ENCODE data around the gene SEMA6B.

Gene SEMA6B

GRCh38 chr19:4579389-4579788, 19.9 kb upstream of the SEMA6B start:
- H3K9me3 ChIP-seq (ENCODE audit: control insufficient read depth in 1 of 2, low read length in 2 of 2) = no peaks in the 10 kb centered on the region
- H3K27ac ChIP-seq (ENCODE audit: low read length) = no peak overlapping the region
- H3K36me3 ChIP-seq (ENCODE audit: control insufficient read depth in 1 of 2, insufficient read depth in 2 of 2, low read length in 2 of 2) = no peaks in the 10 kb centered on the region
- H3K27me3 ChIP-seq (ENCODE audit: low read depth, low read length) = peaks cover 8% of the 10 kb centered on the region
- peaks cover 0 to 15% of the 10 kb centered on the region in 2 donors for H3K4me1 ChIP-seq (ENCODE audit: control insufficient read depth in 1 of 2, insufficient read depth in 2 of 2, low read length in 2 of 2)
- no peak overlapping the region for H3K4me3 ChIP-seq (ENCODE audit: low read depth in 1 of 2, low read length in 2 of 2)

GRCh38 chr19:4578552-4579248, 19.2 kb upstream of the SEMA6B start:
- peaks cover 0 to 8% of the 10 kb centered on the region in 2 donors for H3K4me1 ChIP-seq (ENCODE audit: control insufficient read depth in 1 of 2, insufficient read depth in 2 of 2, low read length in 2 of 2)
- H3K9me3 ChIP-seq (ENCODE audit: control insufficient read depth in 1 of 2, low read length in 2 of 2) = no peaks in the 10 kb centered on the region
- no peak overlapping the region for H3K4me3 ChIP-seq (ENCODE audit: low read depth in 1 of 2, low read length in 2 of 2)
- peaks cover 6% of the 10 kb centered on the region for H3K27me3 ChIP-seq (ENCODE audit: low read depth, low read length)
- no peaks in the 10 kb centered on the region for H3K36me3 ChIP-seq (ENCODE audit: control insufficient read depth in 1 of 2, insufficient read depth in 2 of 2, low read length in 2 of 2)
- H3K27ac ChIP-seq (ENCODE audit: low read length) = no peak overlapping the region

- Histone ChIP-seq H3K4me3 (ENCODE audit: low read depth in 1 of 2, low read length in 2 of 2) (no peak overlapping the region), H3K27ac (ENCODE audit: low read length) (no peak overlapping the region), H3K9me3 (ENCODE audit: control insufficient read depth in 1 of 2, low read length in 2 of 2) (no peaks in the 10 kb centered on the region), H3K4me1 (ENCODE audit: control insufficient read depth in 1 of 2, insufficient read depth in 2 of 2, low read length in 2 of 2) (peaks cover 0 to 8% of the 10 kb centered on the region in 2 donors), H3K27me3 (ENCODE audit: low read depth, low read length) (peaks cover 5% of the 10 kb centered on the region), H3K36me3 (ENCODE audit: control insufficient read depth in 1 of 2, insufficient read depth in 2 of 2, low read length in 2 of 2) (no peaks in the 10 kb centered on the region)
Observed at GRCh38 chr19:4577020-4577782, 17.7 kb upstream of the SEMA6B start.

GRCh38 chr19:4576016-4576933, 16.8 kb upstream of the SEMA6B start:
- Histone ChIP-seq H3K9me3 (ENCODE audit: control insufficient read depth in 1 of 2, low read length in 2 of 2) (no peaks in the 10 kb centered on the region), H3K27me3 (ENCODE audit: low read depth, low read length) (no peaks in the 10 kb centered on the region), H3K4me1 (ENCODE audit: control insufficient read depth in 1 of 2, insufficient read depth in 2 of 2, low read length in 2 of 2) (peaks cover 0 to 8% of the 10 kb centered on the region in 2 donors), H3K36me3 (ENCODE audit: control insufficient read depth in 1 of 2, insufficient read depth in 2 of 2, low read length in 2 of 2) (no peaks in the 10 kb centered on the region), H3K27ac (ENCODE audit: low read length) (no peak overlapping the region), H3K4me3 (ENCODE audit: low read depth in 1 of 2, low read length in 2 of 2) (no peak overlapping the region)

GRCh38 chr19:4575267-4576015, 16.0 kb upstream of the SEMA6B start:
- H3K36me3 ChIP-seq (ENCODE audit: control insufficient read depth in 1 of 2, insufficient read depth in 2 of 2, low read length in 2 of 2) = no peaks in the 10 kb centered on the region
- no peaks in the 10 kb centered on the region for H3K9me3 ChIP-seq (ENCODE audit: control insufficient read depth in 1 of 2, low read length in 2 of 2)
- H3K27ac ChIP-seq (ENCODE audit: low read length) = no peak overlapping the region
- H3K27me3 ChIP-seq (ENCODE audit: low read depth, low read length) = no peaks in the 10 kb centered on the region
- H3K4me3 ChIP-seq (ENCODE audit: low read depth in 1 of 2, low read length in 2 of 2) = no peak overlapping the region
- H3K4me1 ChIP-seq (ENCODE audit: control insufficient read depth in 1 of 2, insufficient read depth in 2 of 2, low read length in 2 of 2) = peaks cover 0 to 2% of the 10 kb centered on the region in 2 donors

GRCh38 chr19:4573682-4574081, 14.2 kb upstream of the SEMA6B start:
- no peak overlapping the region for H3K27ac ChIP-seq (ENCODE audit: low read length)
- no peaks in the 10 kb centered on the region for H3K27me3 ChIP-seq (ENCODE audit: low read depth, low read length)
- H3K36me3 ChIP-seq (ENCODE audit: control insufficient read depth in 1 of 2, insufficient read depth in 2 of 2, low read length in 2 of 2) = no peaks in the 10 kb centered on the region
- no peaks in the 10 kb centered on the region for H3K9me3 ChIP-seq (ENCODE audit: control insufficient read depth in 1 of 2, low read length in 2 of 2)
- no peaks in the 10 kb centered on the region for H3K4me1 ChIP-seq (ENCODE audit: control insufficient read depth in 1 of 2, insufficient read depth in 2 of 2, low read length in 2 of 2)
- no peak overlapping the region for H3K4me3 ChIP-seq (ENCODE audit: low read depth in 1 of 2, low read length in 2 of 2)

GRCh38 chr19:4571305-4571917, 11.9 kb upstream of the SEMA6B start:
- Histone ChIP-seq H3K4me1 (ENCODE audit: control insufficient read depth in 1 of 2, insufficient read depth in 2 of 2, low read length in 2 of 2) (no peaks in the 10 kb centered on the region), H3K27ac (ENCODE audit: low read length) (no peak overlapping the region), H3K36me3 (ENCODE audit: control insufficient read depth in 1 of 2, insufficient read depth in 2 of 2, low read length in 2 of 2) (no peaks in the 10 kb centered on the region), H3K4me3 (ENCODE audit: low read depth in 1 of 2, low read length in 2 of 2) (no peak overlapping the region), H3K27me3 (ENCODE audit: low read depth, low read length) (no peaks in the 10 kb centered on the region), H3K9me3 (ENCODE audit: control insufficient read depth in 1 of 2, low read length in 2 of 2) (no peaks in the 10 kb centered on the region)

- no peaks in the 10 kb centered on the region for H3K9me3 ChIP-seq (ENCODE audit: control insufficient read depth in 1 of 2, low read length in 2 of 2)
- no peak overlapping the region for H3K4me3 ChIP-seq (ENCODE audit: low read depth in 1 of 2, low read length in 2 of 2)
- H3K27me3 ChIP-seq (ENCODE audit: low read depth, low read length) = no peaks in the 10 kb centered on the region
- H3K27ac ChIP-seq (ENCODE audit: low read length) = no peak overlapping the region
- H3K36me3 ChIP-seq (ENCODE audit: control insufficient read depth in 1 of 2, insufficient read depth in 2 of 2, low read length in 2 of 2) = no peaks in the 10 kb centered on the region
- H3K4me1 ChIP-seq (ENCODE audit: control insufficient read depth in 1 of 2, insufficient read depth in 2 of 2, low read length in 2 of 2) = no peaks in the 10 kb centered on the region
Observed at GRCh38 chr19:4570916-4571304, 11.4 kb upstream of the SEMA6B start.

- no peaks in the 10 kb centered on the region for H3K9me3 ChIP-seq (ENCODE audit: control insufficient read depth in 1 of 2, low read length in 2 of 2)
- H3K27ac ChIP-seq (ENCODE audit: low read length) = no peak overlapping the region
Observed at GRCh38 chr19:4570402-4570801, 10.9 kb upstream of the SEMA6B start.

GRCh38 chr19:4568886-4569285, 9.4 kb upstream of the SEMA6B start:
- Histone ChIP-seq H3K9me3 (ENCODE audit: control insufficient read depth in 1 of 2, low read length in 2 of 2) (no peaks in the 10 kb centered on the region), H3K27ac (ENCODE audit: low read length) (no peak overlapping the region), H3K36me3 (ENCODE audit: control insufficient read depth in 1 of 2, insufficient read depth in 2 of 2, low read length in 2 of 2) (no peaks in the 10 kb centered on the region), H3K4me1 (ENCODE audit: control insufficient read depth in 1 of 2, insufficient read depth in 2 of 2, low read length in 2 of 2) (no peaks in the 10 kb centered on the region), H3K27me3 (ENCODE audit: low read depth, low read length) (no peaks in the 10 kb centered on the region), H3K4me3 (ENCODE audit: low read depth in 1 of 2, low read length in 2 of 2) (no peak overlapping the region)

More at GRCh38 chr19:4570402-4570801, 10.9 kb upstream of the SEMA6B start:
- Histone ChIP-seq H3K4me3 (ENCODE audit: low read depth in 1 of 2, low read length in 2 of 2) (no peak overlapping the region), H3K27me3 (ENCODE audit: low read depth, low read length) (no peaks in the 10 kb centered on the region), H3K4me1 (ENCODE audit: control insufficient read depth in 1 of 2, insufficient read depth in 2 of 2, low read length in 2 of 2) (no peaks in the 10 kb centered on the region), H3K36me3 (ENCODE audit: control insufficient read depth in 1 of 2, insufficient read depth in 2 of 2, low read length in 2 of 2) (no peaks in the 10 kb centered on the region)

Data from muscle layer of duodenum (tissue), 2 donors.